Uterus (tissue), 2 donors: ENCODE measurements around the gene CLMP.

Source experiments
- POLR2A ChIP-seq, 2 donors: fragments of 450-650 bp; IDR thresholded peaks; one replicate each; pipeline ENCODE4 v1.6.1; 2016; ENCODE audit warnings: antibody characterized with exemption in 2 of 2, mild to moderate bottlenecking in 1 of 2, moderate library complexity in 1 of 2
- TF ChIP-seq, protein P1 (sequence below), 4 experiments: fragments of 200-600 bp in 2 of 4; fragments of 450-650 bp in 2 of 4; sonication (generic) in 2 of 4; IDR thresholded peaks; one replicate each; pipeline ENCODE4 v1.5.1; 2016 to 2019; ENCODE audit warnings: antibody characterized with exemption in 4 of 4, mild to moderate bottlenecking in 2 of 4, moderate library complexity in 1 of 4

DNA sequence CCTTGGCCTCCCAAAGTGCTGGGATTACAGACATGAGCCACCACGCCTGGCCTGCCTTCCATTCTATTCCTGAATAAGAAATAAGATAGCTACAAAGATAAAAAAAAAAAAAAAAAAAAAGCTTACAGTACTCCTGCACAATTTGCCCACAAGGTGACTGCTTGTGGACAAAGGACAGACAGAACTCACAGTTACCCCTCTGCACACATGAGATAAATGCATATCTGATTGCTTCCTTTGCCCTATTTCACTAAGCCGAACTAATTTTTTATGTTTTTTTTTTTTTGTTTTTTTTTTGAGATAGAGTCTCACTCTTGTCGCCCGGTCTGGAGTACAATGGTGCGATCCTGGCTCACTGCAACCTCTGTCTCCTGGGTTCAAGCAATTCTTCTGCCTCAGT, 109.6 kb downstream of the CLMP start:
- TF ChIP-seq, protein P1, sequence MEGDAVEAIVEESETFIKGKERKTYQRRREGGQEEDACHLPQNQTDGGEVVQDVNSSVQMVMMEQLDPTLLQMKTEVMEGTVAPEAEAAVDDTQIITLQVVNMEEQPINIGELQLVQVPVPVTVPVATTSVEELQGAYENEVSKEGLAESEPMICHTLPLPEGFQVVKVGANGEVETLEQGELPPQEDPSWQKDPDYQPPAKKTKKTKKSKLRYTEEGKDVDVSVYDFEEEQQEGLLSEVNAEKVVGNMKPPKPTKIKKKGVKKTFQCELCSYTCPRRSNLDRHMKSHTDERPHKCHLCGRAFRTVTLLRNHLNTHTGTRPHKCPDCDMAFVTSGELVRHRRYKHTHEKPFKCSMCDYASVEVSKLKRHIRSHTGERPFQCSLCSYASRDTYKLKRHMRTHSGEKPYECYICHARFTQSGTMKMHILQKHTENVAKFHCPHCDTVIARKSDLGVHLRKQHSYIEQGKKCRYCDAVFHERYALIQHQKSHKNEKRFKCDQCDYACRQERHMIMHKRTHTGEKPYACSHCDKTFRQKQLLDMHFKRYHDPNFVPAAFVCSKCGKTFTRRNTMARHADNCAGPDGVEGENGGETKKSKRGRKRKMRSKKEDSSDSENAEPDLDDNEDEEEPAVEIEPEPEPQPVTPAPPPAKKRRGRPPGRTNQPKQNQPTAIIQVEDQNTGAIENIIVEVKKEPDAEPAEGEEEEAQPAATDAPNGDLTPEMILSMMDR (IDR thresholded peaks at IDR 0.05) = no peak
- TF ChIP-seq POLR2A (IDR thresholded peaks at IDR 0.05) = no peak
